Glutamatergic neuron (in vitro differentiated cells): ENCODE data around the gene IL4R. TPM values are rescaled to one million over a fixed set of nuclear protein-coding genes. Genes with fewer than 3 reads are reported as not detected.
"Not testable (repeated sequence)": the region's sequence is repeated elsewhere in the genome, so short reads cannot be mapped to it uniquely, and the experiment has no call there.

Source experiments
- DNase-seq: peaks from one replicate; pipeline ENCODE4 v3.0.0; 2022
- H3K27ac Mint-ChIP-seq: one replicate; pipeline ENCODE4 v1.8.0; 2020; ENCODE audit warnings: mild to moderate bottlenecking, mixed read lengths, inconsistent platforms; ENCODE audit not compliant: unreplicated experiment
- H3K27me3 Mint-ChIP-seq: one replicate; pipeline ENCODE4 v1.8.0; 2020; ENCODE audit warnings: mild to moderate bottlenecking, moderate library complexity, mixed read lengths, inconsistent platforms; ENCODE audit not compliant: unreplicated experiment
- H3K36me3 Mint-ChIP-seq: one replicate; pipeline ENCODE4 v1.8.0; 2020; ENCODE audit warnings: mild to moderate bottlenecking, mixed read lengths, inconsistent platforms; ENCODE audit not compliant: unreplicated experiment
- H3K4me1 Mint-ChIP-seq: one replicate; pipeline ENCODE4 v1.8.0; 2020; ENCODE audit warnings: mild to moderate bottlenecking, low read depth, mixed read lengths, inconsistent platforms; ENCODE audit not compliant: unreplicated experiment
- H3K4me3 Mint-ChIP-seq: one replicate; pipeline ENCODE4 v1.8.0; 2020; ENCODE audit warnings: mild to moderate bottlenecking, mixed read lengths, inconsistent platforms; ENCODE audit not compliant: unreplicated experiment
- H3K9me3 Mint-ChIP-seq: one replicate; pipeline ENCODE4 v1.8.0; 2020; ENCODE audit warnings: mild to moderate bottlenecking, moderate library complexity, mixed read lengths, inconsistent platforms; ENCODE audit not compliant: unreplicated experiment
- CTCF ChIP-seq: fragments of 200-600 bp; sonication (generic); IDR thresholded peaks from one replicate; pipeline ENCODE4 v1.5.0; 2021; ENCODE audit not compliant: partially characterized antibody, unreplicated experiment
- total RNA-seq: library from RNA; stranded (reverse); fragmentation: NEBNext Ultra II Directional; extraction: Animal tissue kit (Norgen Biotek cat#: 25700); gene quantifications from one replicate; pipeline ENCODE4 v1.2.1, GENCODE V29; 2021; ENCODE audit not compliant: unreplicated experiment

Gene IL4R
- total RNA-seq, 1 donor from 2014 or later = 10.8 TPM

- no peak for TF ChIP-seq CTCF
- peak within 1 kb of the TSS; percentile 72 for H3K27ac Mint-ChIP-seq
- H3K9me3 Mint-ChIP-seq = peaks cover 3% of the 10 kb centered on the region
- no peaks in the 10 kb centered on the region for H3K36me3 Mint-ChIP-seq
- H3K27me3 Mint-ChIP-seq = peaks cover 2% of the 10 kb centered on the region
- H3K4me1 Mint-ChIP-seq = no peaks in the 10 kb centered on the region
- peak; percentile 98 for DNase-seq
- H3K4me3 Mint-ChIP-seq = peak within 1 kb of the TSS; percentile 93
Measured at GRCh38 chr16:27268376-27269299, 45.1 kb upstream of the IL4R start, which contains the start of gene NSMCE1. Gene NSMCE1 (minus strand): TSS chr16:27268772. CDS start chr16:27257570, 11,202 bp downstream.

GRCh38 chr16:27269300-27270150, 44.2 kb upstream of the IL4R start:
- Mint-ChIP-seq H3K27ac (no peak overlapping the region), H3K36me3 (no peaks in the 10 kb centered on the region), H3K9me3 (peaks cover 3% of the 10 kb centered on the region), H3K4me1 (no peaks in the 10 kb centered on the region), H3K4me3 (peak overlapping the region; percentile 93), H3K27me3 (peaks cover 2% of the 10 kb centered on the region)
- no peak for TF ChIP-seq CTCF
- DNase-seq = no peak

GRCh38 chr16:27270349-27270748, 43.4 kb upstream of the IL4R start:
- Mint-ChIP-seq H3K27me3 (peaks cover 2% of the 10 kb centered on the region), H3K9me3 (peaks cover 3% of the 10 kb centered on the region), H3K4me3 (no peak overlapping the region), H3K27ac (no peak overlapping the region), H3K4me1 (no peaks in the 10 kb centered on the region), H3K36me3 (no peaks in the 10 kb centered on the region)
- no peak for TF ChIP-seq CTCF
- DNase-seq = no peak

GRCh38 chr16:27272076-27272475, 41.7 kb upstream of the IL4R start:
- Mint-ChIP-seq H3K4me1 (no peaks in the 10 kb centered on the region), H3K4me3 (no peak overlapping the region), H3K27ac (no peak overlapping the region), H3K9me3 (peaks cover 3% of the 10 kb centered on the region), H3K36me3 (no peaks in the 10 kb centered on the region), H3K27me3 (peaks cover 2% of the 10 kb centered on the region)
- no peak for DNase-seq
- TF ChIP-seq CTCF = no peak

- H3K4me3 Mint-ChIP-seq, H3K27me3 Mint-ChIP-seq, H3K27ac Mint-ChIP-seq, H3K36me3 Mint-ChIP-seq, DNase-seq, H3K4me1 Mint-ChIP-seq, H3K9me3 Mint-ChIP-seq: not testable (repeated sequence)
Measured at GRCh38 chr16:27272697-27273096, 41.1 kb upstream of the IL4R start.
